ENCODE results near the gene KRTAP1-4.

Gene KRTAP1-4

DNA sequence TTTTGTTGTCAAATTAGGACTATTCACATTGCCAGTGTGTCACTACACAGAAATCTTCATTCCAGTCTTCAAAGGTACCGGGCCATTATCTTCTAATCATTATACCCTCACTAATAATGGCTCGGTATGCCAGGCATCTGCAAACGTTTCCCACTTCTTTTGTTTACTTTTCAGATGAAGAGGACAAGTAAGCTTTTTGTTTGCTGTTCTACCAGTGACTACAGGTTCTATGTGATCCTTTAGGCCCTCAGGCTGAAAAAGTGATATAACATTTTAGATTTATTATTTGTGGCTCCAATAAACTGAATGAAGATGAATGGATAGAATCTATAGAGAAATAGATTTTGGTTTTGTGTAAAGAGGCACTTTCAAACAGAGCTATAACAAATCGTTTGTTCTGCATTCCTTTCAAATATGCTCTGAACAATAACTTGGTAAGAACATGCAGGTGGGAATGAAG, 20.7 kb downstream of the KRTAP1-4 start:
- Histone ChIP-seq H3K4me1 (ENCODE audit: control insufficient read depth, low read length) (no peaks in the 10 kb centered on the region), H3K4me2 (ENCODE audit: low read length) (no peak overlapping the region), H3K9me3 (ENCODE audit: control insufficient read depth, insufficient read depth, low read length) (no peaks in the 10 kb centered on the region), H3K27me3 (ENCODE audit: control insufficient read depth, low read length) (peaks cover 4% of the 10 kb centered on the region; the same call in 1 of the 2 replicates), H4K20me1 (ENCODE audit: control insufficient read depth, insufficient read depth, low read depth, low read length) (no peaks in the 10 kb centered on the region), H3K4me3 (ENCODE audit: low read length) (no peak overlapping the region), H3K36me3 (ENCODE audit: control insufficient read depth, low read length) (no peaks in the 10 kb centered on the region), H3K9me2 (replicated peaks; ENCODE audit: control insufficient read depth, low read length) (no peaks in the 10 kb centered on the region), H3K27ac (ENCODE audit: low read depth, low read length) (no peak overlapping the region), H3K79me2 (ENCODE audit: control insufficient read depth, low read length) (no peaks in the 10 kb centered on the region), H3F3A (ENCODE audit: control insufficient read depth, insufficient read depth) (no peaks in the 10 kb centered on the region)
- TF ChIP-seq, protein P1, sequence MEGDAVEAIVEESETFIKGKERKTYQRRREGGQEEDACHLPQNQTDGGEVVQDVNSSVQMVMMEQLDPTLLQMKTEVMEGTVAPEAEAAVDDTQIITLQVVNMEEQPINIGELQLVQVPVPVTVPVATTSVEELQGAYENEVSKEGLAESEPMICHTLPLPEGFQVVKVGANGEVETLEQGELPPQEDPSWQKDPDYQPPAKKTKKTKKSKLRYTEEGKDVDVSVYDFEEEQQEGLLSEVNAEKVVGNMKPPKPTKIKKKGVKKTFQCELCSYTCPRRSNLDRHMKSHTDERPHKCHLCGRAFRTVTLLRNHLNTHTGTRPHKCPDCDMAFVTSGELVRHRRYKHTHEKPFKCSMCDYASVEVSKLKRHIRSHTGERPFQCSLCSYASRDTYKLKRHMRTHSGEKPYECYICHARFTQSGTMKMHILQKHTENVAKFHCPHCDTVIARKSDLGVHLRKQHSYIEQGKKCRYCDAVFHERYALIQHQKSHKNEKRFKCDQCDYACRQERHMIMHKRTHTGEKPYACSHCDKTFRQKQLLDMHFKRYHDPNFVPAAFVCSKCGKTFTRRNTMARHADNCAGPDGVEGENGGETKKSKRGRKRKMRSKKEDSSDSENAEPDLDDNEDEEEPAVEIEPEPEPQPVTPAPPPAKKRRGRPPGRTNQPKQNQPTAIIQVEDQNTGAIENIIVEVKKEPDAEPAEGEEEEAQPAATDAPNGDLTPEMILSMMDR (IDR thresholded peaks at IDR 0.05; ENCODE audit: low read depth, low read length, poor library complexity, severe bottlenecking): no peak
- TF ChIP-seq EZH2phosphoT487 (IDR thresholded peaks at IDR 0.05; ENCODE audit: borderline replicate concordance, low read length): no peak

DNA sequence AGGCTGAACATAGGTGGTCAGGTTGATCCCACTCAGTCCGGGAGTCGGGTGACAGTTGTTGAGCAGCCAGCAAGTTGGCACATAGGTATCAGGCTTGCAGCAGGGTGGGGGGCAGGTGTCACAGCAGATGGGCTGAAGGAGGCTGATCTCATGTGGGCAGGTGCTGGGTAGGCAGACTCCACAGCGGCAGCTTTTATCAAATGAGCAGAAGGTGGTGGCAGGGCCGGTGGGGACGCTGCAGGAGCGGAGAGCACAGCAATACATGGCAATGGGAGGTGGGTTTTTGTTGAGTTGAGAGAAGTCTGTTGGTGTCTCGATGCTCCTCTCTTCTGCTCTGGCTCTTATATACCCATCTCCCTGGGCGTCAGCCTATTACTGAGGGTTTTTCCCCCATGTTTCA, 21.2 kb downstream of the KRTAP1-4 start, which contains the start of gene KRTAP3-1:
Gene KRTAP3-1 (minus strand): TSS at position 318 of the 400 bp plus-strand sequence. CDS start 54 bp downstream, at position 264.
- H3K4me1 ChIP-seq (ENCODE audit: control insufficient read depth, low read length): no peaks in the 10 kb centered on the region
- H3K9me2 ChIP-seq (replicated peaks; ENCODE audit: control insufficient read depth, low read length): no peaks in the 10 kb centered on the region
- H3K27ac ChIP-seq (ENCODE audit: low read depth, low read length): no peak within 1 kb of the TSS
- H3K79me2 ChIP-seq (ENCODE audit: control insufficient read depth, low read length): no peaks in the 10 kb centered on the region
- H3K9me3 ChIP-seq (ENCODE audit: control insufficient read depth, insufficient read depth, low read length): no peaks in the 10 kb centered on the region
- H3K36me3 ChIP-seq (ENCODE audit: control insufficient read depth, low read length): no peaks in the 10 kb centered on the region
- H3K27me3 ChIP-seq (ENCODE audit: control insufficient read depth, low read length): peaks cover 4% of the 10 kb centered on the region; the same call in 1 of the 2 replicates
- H4K20me1 ChIP-seq (ENCODE audit: control insufficient read depth, insufficient read depth, low read depth, low read length): no peaks in the 10 kb centered on the region
- no peak within 1 kb of the TSS for H3K4me2 ChIP-seq (ENCODE audit: low read length)
- TF ChIP-seq EZH2phosphoT487 (IDR thresholded peaks at IDR 0.05; ENCODE audit: borderline replicate concordance, low read length): no peak
- no peak within 1 kb of the TSS for H3K4me3 ChIP-seq (ENCODE audit: low read length)
- no peaks in the 10 kb centered on the region for H3F3A ChIP-seq (ENCODE audit: control insufficient read depth, insufficient read depth)

DNA sequence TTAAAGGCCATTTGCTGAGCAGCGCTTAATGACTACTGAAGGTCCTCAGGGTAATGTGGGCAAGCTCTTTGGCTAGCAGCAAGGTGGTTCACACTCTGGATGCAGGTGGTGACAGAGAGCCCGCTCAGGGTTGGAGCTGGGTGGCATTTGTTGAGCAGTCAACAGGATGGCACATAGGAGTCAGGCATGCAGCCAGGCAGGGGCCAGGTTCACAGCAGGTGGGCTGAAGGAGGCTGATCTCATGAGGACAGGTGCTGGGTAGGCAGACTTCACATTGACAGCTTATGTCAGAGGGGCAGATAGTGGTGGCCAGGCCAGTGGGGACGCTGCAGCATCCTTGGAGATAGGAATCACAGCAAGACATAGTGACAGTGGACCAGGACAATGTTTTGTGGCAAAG, 25.6 kb downstream of the KRTAP1-4 start:
- no peak overlapping the region for H3K4me2 ChIP-seq (ENCODE audit: low read length)
- no peaks in the 10 kb centered on the region for H3K79me2 ChIP-seq (ENCODE audit: control insufficient read depth, low read length)
- no peaks in the 10 kb centered on the region for H3K9me2 ChIP-seq (replicated peaks; ENCODE audit: control insufficient read depth, low read length)
- H3K36me3 ChIP-seq (ENCODE audit: control insufficient read depth, low read length): no peaks in the 10 kb centered on the region
- peaks cover 10% of the 10 kb centered on the region for H3K27me3 ChIP-seq (ENCODE audit: control insufficient read depth, low read length)
- no peaks in the 10 kb centered on the region for H4K20me1 ChIP-seq (ENCODE audit: control insufficient read depth, insufficient read depth, low read depth, low read length)
- no peak overlapping the region for H3K27ac ChIP-seq (ENCODE audit: low read depth, low read length)
- TF ChIP-seq EZH2phosphoT487 (IDR thresholded peaks at IDR 0.05; ENCODE audit: borderline replicate concordance, low read length): no peak
- TF ChIP-seq, protein P1 (IDR thresholded peaks at IDR 0.05; ENCODE audit: low read depth, low read length, poor library complexity, severe bottlenecking): no peak
- no peaks in the 10 kb centered on the region for H3K4me1 ChIP-seq (ENCODE audit: control insufficient read depth, low read length)
- H3F3A ChIP-seq (ENCODE audit: control insufficient read depth, insufficient read depth): no peaks in the 10 kb centered on the region
- no peak overlapping the region for H3K4me3 ChIP-seq (ENCODE audit: low read length)
- no peaks in the 10 kb centered on the region for H3K9me3 ChIP-seq (ENCODE audit: control insufficient read depth, insufficient read depth, low read length)

DNA sequence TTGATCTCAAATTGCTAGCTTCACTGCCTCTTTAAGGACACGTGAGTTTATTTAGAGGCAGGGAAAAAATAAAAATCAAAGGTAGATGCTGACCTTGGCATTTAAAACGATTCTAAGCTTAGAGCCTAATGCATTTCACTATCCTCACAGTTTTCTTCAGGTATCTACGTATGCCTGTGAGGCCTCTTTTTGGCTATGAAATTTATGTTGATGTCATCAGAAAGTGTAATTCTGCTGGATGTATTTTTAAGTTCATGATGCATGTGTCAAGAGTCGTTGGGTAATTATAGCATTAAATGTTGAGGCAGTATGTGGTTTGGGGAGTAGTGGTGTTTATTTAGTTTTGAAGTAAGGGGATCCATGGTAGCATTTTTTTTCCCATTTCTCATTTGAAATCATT, 26.1 kb downstream of the KRTAP1-4 start:
- H3K36me3 ChIP-seq (ENCODE audit: control insufficient read depth, low read length): no peaks in the 10 kb centered on the region
- no peak overlapping the region for H3K27ac ChIP-seq (ENCODE audit: low read depth, low read length)
- no peaks in the 10 kb centered on the region for H3K9me2 ChIP-seq (replicated peaks; ENCODE audit: control insufficient read depth, low read length)
- H3F3A ChIP-seq (ENCODE audit: control insufficient read depth, insufficient read depth): no peaks in the 10 kb centered on the region
- peaks cover 10% of the 10 kb centered on the region for H3K27me3 ChIP-seq (ENCODE audit: control insufficient read depth, low read length)
- no peaks in the 10 kb centered on the region for H3K4me1 ChIP-seq (ENCODE audit: control insufficient read depth, low read length)
- TF ChIP-seq EZH2phosphoT487 (IDR thresholded peaks at IDR 0.05; ENCODE audit: borderline replicate concordance, low read length): no peak
- TF ChIP-seq, protein P1 (IDR thresholded peaks at IDR 0.05; ENCODE audit: low read depth, low read length, poor library complexity, severe bottlenecking): no peak
- H3K79me2 ChIP-seq (ENCODE audit: control insufficient read depth, low read length): no peaks in the 10 kb centered on the region
- H4K20me1 ChIP-seq (ENCODE audit: control insufficient read depth, insufficient read depth, low read depth, low read length): no peaks in the 10 kb centered on the region
- H3K4me2 ChIP-seq (ENCODE audit: low read length): no peak overlapping the region
- no peaks in the 10 kb centered on the region for H3K9me3 ChIP-seq (ENCODE audit: control insufficient read depth, insufficient read depth, low read length)
- no peak overlapping the region for H3K4me3 ChIP-seq (ENCODE audit: low read length)
